ENCODE results near the gene TCEA3. TPM values are rescaled to one million over a fixed set of nuclear protein-coding genes. Genes with fewer than 3 reads are reported as not detected.

TCEA3 gene
- total RNA-seq, 4 donors from 2014 or later: 21.4 to 45.8 (median 26.6) TPM

DNA sequence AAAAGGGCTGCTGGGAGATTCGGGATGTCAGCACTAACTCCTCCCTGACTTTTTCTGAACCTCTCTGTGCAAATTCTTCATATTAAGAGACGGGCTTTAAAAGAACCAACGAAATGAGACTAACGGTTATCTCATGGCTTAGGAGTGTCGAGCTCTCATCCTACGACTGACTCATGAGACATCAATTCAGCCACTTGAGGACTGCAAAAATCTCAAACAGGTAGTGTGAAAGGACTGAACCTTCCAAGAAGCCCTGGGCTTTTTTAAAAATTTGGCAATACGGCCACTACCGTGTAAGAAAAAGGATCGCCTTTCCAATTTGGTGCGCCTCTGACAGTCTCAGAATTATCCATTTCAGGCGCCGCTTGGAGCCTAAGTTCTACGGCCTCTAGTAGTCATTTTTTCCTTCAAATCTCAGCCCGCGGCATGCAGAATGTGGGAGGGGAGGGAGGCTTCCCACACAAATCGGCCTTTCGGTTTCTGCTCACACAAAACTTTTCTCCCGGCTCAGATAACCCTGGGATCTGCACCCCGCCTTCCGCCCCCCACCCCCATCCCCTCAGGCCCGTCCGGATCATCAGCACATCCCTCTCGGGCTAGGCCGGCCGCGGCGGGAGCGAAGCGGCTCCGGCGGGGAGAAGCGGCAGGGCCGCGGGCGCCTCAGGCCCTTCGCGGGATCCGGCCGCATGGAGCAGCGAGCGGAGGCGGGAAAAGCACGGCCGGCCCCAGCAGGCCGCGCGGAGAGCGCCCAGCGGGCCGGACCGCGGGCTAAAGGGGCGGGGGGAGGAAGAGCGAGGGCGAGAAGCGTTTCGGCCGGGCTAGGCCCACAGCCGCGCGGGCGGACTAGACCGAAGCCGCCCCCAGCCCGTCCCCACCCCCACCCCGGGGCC is 81.1 kb downstream of the TCEA3 start:
- no peak for TF ChIP-seq EP300 (IDR thresholded peaks at IDR 0.05)
- no peak for TF ChIP-seq POLR2AphosphoS5 (IDR thresholded peaks at IDR 0.05)
- no peak for TF ChIP-seq POLR2A (IDR thresholded peaks at IDR 0.05)
- TF ChIP-seq, protein P1, sequence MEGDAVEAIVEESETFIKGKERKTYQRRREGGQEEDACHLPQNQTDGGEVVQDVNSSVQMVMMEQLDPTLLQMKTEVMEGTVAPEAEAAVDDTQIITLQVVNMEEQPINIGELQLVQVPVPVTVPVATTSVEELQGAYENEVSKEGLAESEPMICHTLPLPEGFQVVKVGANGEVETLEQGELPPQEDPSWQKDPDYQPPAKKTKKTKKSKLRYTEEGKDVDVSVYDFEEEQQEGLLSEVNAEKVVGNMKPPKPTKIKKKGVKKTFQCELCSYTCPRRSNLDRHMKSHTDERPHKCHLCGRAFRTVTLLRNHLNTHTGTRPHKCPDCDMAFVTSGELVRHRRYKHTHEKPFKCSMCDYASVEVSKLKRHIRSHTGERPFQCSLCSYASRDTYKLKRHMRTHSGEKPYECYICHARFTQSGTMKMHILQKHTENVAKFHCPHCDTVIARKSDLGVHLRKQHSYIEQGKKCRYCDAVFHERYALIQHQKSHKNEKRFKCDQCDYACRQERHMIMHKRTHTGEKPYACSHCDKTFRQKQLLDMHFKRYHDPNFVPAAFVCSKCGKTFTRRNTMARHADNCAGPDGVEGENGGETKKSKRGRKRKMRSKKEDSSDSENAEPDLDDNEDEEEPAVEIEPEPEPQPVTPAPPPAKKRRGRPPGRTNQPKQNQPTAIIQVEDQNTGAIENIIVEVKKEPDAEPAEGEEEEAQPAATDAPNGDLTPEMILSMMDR (IDR thresholded peaks at IDR 0.05): no peak
- WGBS, 2 donors (ENCODE audit: low coverage in 1 of 2): 0 to 6% methylated on average over 6 to 14 of the region's 66 CpGs
- Histone ChIP-seq H3K27me3 (no peaks in the 10 kb centered on the region), H3K4me3 (peak overlapping the region; percentile 64 to 93), H3K4me1 (peaks cover 5 to 55% (median 24%) of the 10 kb centered on the region in 3 donors), H3K9me3 (no peaks in the 10 kb centered on the region), H3K27ac (peak overlapping the region; percentile 87 to 99 (median 98)), H3K36me3 (no peaks in the 10 kb centered on the region)
- peak; percentile 35 for ATAC-seq

DNA sequence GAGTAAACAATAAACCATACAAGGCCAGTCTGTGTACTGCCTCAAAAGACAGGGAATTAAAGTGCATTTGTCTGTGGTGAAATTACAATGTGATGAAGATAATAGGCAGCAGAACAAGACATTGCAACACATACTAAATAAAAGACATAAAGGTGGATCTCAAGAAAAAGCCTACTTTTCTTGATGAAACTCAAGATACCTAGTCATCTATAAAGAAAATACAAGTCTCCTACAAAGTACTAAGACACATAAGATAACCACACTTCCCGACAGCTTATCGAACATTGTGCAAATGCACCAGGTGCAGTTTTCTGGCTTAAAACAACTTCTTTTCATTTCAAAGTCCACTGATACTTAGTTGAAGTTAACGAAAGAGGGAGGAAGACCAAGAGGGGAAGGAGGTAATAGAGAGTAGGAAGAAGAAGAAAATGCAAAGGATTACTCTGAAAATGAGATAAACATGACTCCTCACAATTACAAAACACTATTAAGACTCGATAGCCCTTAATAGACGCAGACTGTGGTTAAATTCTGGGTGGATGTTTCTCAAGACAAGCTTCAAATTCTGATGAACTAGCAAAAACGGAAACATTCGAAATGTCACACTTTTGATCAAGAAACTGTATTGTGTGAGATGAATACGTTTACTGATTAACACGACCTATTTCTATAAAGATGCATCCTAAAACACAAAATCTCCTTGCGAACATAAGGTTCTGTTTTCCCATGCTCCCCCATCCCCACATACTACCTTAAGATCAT is 82.4 kb downstream of the TCEA3 start:
- whole genome bisulfite sequencing, 2 donors (ENCODE audit: low coverage in 1 of 2): 4 to 8% methylated on average over 9 to 10 of the region's 10 CpGs
- peaks cover 5 to 68% (median 24%) of the 10 kb centered on the region in 3 donors for H3K4me1 ChIP-seq
- ATAC-seq: no peak
- TF ChIP-seq POLR2A (IDR thresholded peaks at IDR 0.05) (no peak), POLR2AphosphoS5 (IDR thresholded peaks at IDR 0.05) (no peak), EP300 (IDR thresholded peaks at IDR 0.05) (no peak)
- TF ChIP-seq, protein P1 (IDR thresholded peaks at IDR 0.05): no peak
- peaks cover 0 to 8% of the 10 kb centered on the region in 2 donors for H3K36me3 ChIP-seq
- H3K27me3 ChIP-seq: no peaks in the 10 kb centered on the region
- peak overlapping the region; percentile 10 to 93 for H3K4me3 ChIP-seq
- H3K9me3 ChIP-seq: no peaks in the 10 kb centered on the region
- peak overlapping the region in 3 of 4 donors; percentile 97 to 99 (median 98) for H3K27ac ChIP-seq

DNA sequence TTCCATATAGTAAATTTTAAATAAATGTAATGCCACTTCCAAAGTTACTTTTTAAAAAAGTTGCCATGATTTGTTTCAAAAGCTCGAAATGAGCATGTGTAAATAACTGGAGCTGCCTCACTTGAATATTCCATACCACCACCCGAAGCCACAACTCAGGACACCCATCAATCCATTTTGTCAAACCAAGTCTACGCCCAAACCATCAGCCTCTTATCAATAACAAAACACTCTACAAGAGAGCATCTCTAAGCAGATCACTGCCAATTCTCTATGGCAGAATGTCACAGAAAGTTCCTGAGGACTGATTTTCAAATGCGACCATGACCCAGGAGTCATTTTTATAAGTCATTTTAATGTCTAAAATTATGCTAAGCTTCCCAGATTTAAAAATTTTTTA is 84.9 kb downstream of the TCEA3 start:
- 55 to 72% methylated on average over 3 to 4 of the region's 4 CpGs for WGBS, 2 donors (ENCODE audit: low coverage in 1 of 2)
- ATAC-seq: no peak
- Histone ChIP-seq H3K9me3 (no peaks in the 10 kb centered on the region), H3K36me3 (peaks cover 0 to 32% of the 10 kb centered on the region in 2 donors), H3K27ac (no peak overlapping the region), H3K27me3 (no peaks in the 10 kb centered on the region), H3K4me3 (no peak overlapping the region), H3K4me1 (peaks cover 5 to 64% (median 24%) of the 10 kb centered on the region in 3 donors)
- TF ChIP-seq POLR2A (IDR thresholded peaks at IDR 0.05): no peak
- no peak for TF ChIP-seq POLR2AphosphoS5 (IDR thresholded peaks at IDR 0.05)
- no peak for TF ChIP-seq EP300 (IDR thresholded peaks at IDR 0.05)
- TF ChIP-seq, protein P1 (IDR thresholded peaks at IDR 0.05): no peak

DNA sequence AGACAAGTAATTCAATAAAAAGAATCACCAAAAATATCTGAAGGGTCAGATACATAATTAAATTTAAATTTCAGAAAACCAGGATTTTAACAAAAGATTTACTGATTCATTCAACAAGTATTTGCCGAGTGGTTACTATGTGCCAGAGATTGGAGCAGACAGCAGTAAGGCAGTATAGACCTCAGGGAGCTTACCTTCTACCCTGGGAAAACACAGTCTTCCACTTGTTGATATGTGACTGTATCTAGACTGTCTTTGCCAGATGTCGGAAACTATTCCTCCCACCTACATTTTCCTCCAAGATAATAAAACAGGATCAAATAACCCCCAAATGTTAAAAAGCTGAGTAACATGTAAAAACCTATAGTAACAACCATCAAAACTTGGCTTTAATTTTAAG is 86.7 kb downstream of the TCEA3 start:
- Histone ChIP-seq H3K4me3 (no peak overlapping the region), H3K27ac (no peak overlapping the region), H3K9me3 (no peaks in the 10 kb centered on the region), H3K4me1 (peaks cover 5 to 61% (median 24%) of the 10 kb centered on the region in 3 donors), H3K36me3 (peaks cover 0 to 49% of the 10 kb centered on the region in 2 donors), H3K27me3 (no peaks in the 10 kb centered on the region)
- ATAC-seq: no peak
- 50 to 70% methylated on average over 2 of the region's 2 CpGs for WGBS, 2 donors (ENCODE audit: low coverage in 1 of 2)
- no peak for TF ChIP-seq EP300 (IDR thresholded peaks at IDR 0.05)
- no peak for TF ChIP-seq POLR2AphosphoS5 (IDR thresholded peaks at IDR 0.05)

DNA sequence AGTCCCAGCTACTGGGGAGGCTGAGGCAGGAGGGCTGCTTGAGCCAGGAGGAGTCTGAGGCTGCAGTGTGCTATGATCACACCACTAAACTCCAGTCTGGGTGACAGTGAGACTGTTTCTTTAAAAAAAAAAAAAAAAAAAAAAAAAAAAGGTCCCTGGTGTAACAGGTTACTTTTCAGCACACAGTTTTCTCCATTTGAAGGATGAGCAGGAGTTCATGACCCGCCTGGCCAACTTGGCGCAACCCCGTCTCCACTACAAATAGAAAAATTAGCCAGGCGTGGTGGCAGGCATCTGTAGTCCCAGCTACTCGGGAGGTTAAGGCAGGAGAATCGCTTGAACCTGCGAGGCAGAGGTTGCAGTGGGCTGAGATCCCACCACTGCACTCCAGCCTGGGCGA is 92.8 kb downstream of the TCEA3 start:
- Histone ChIP-seq H3K27me3 (no peaks in the 10 kb centered on the region), H3K4me1 (peaks cover 0 to 6% (median 0%) of the 10 kb centered on the region in 3 donors), H3K9me3 (no peaks in the 10 kb centered on the region), H3K4me3 (no peak overlapping the region), H3K27ac (no peak overlapping the region), H3K36me3 (peaks cover 0 to 98% of the 10 kb centered on the region in 2 donors)
- TF ChIP-seq, protein P1 (IDR thresholded peaks at IDR 0.05): no peak
- TF ChIP-seq POLR2AphosphoS5 (IDR thresholded peaks at IDR 0.05): no peak
- no peak for TF ChIP-seq POLR2A (IDR thresholded peaks at IDR 0.05)
- TF ChIP-seq EP300 (IDR thresholded peaks at IDR 0.05): no peak
- 90% methylated on average over 4 to 8 of the region's 8 CpGs for WGBS, 2 donors (ENCODE audit: low coverage in 1 of 2)
- ATAC-seq: no peak

Measured in gastroesophageal sphincter (tissue), 4 donors.